ENCODE results near the gene DHX57. TPM values are rescaled to one million over a fixed set of nuclear protein-coding genes. Genes with fewer than 3 reads are reported as not detected.
"Not testable (repeated sequence)": the region's sequence is repeated elsewhere in the genome, so short reads cannot be mapped to it uniquely, and the experiment has no call there.

The DHX57 gene
- total RNA-seq, 1 donor from 2014 or later = 17.0 TPM

- intact Hi-C loops (cut with micrococcal nuclease) = no loop called here
Observed at GRCh38 chr2:38797953-38798352, 77.8 kb downstream of the DHX57 start.

- intact Hi-C loops (cut with micrococcal nuclease) = no loop called here
Observed at GRCh38 chr2:38797250-38797676, 78.5 kb downstream of the DHX57 start.

- intact Hi-C loops (cut with micrococcal nuclease) = not testable (repeated sequence)
Observed at GRCh38 chr2:38795016-38795415, 80.7 kb downstream of the DHX57 start.

GRCh38 chr2:38794235-38794946, 81.3 kb downstream of the DHX57 start:
- intact Hi-C loops (cut with micrococcal nuclease) = no loop called here

GRCh38 chr2:38793511-38793910, 82.2 kb downstream of the DHX57 start:
- intact Hi-C loops (cut with micrococcal nuclease) = no loop called here

GRCh38 chr2:38792751-38793150, 83.0 kb downstream of the DHX57 start:
- intact Hi-C loops (cut with micrococcal nuclease) = no loop called here

- intact Hi-C loops (cut with micrococcal nuclease) = not testable (repeated sequence)
Observed at GRCh38 chr2:38792321-38792720, 83.4 kb downstream of the DHX57 start.

- intact Hi-C loops (cut with micrococcal nuclease) = no loop called here
Observed at GRCh38 chr2:38791744-38792143, 84.0 kb downstream of the DHX57 start.

GRCh38 chr2:38789691-38790090, 86.0 kb downstream of the DHX57 start:
- intact Hi-C loops (cut with micrococcal nuclease) = no loop called here

- intact Hi-C loops (cut with micrococcal nuclease) = no loop called here
Observed at GRCh38 chr2:38788306-38788705, 87.4 kb downstream of the DHX57 start.

- intact Hi-C loops (cut with micrococcal nuclease) = no loop called here
Observed at GRCh38 chr2:38783586-38783985, 92.1 kb downstream of the DHX57 start.

GRCh38 chr2:38778687-38779082, 97.0 kb downstream of the DHX57 start:
- intact Hi-C loops (cut with micrococcal nuclease) = loop anchor here (1.0 kb wide), 2 partner anchors 27 to 97 kb away; partner anchors contain the start of genes DHX57, MORN2 and SRSF7

GRCh38 chr2:38776531-38776930, 99.2 kb downstream of the DHX57 start:
- intact Hi-C loops (cut with micrococcal nuclease) = no loop called here

GRCh38 chr2:38775921-38776225, 99.9 kb downstream of the DHX57 start:
- intact Hi-C loops (cut with micrococcal nuclease) = no loop called here

GRCh38 chr2:38775097-38775920, 100.4 kb downstream of the DHX57 start:
- intact Hi-C loops (cut with micrococcal nuclease) = no loop called here

GRCh38 chr2:38771632-38772031, 104.1 kb downstream of the DHX57 start:
- intact Hi-C loops (cut with micrococcal nuclease) = no loop called here

GRCh38 chr2:38765551-38765950, 110.2 kb downstream of the DHX57 start:
- intact Hi-C loops (cut with micrococcal nuclease) = no loop called here

GRCh38 chr2:38765149-38765548, 110.6 kb downstream of the DHX57 start:
- intact Hi-C loops (cut with micrococcal nuclease) = no loop called here

GRCh38 chr2:38763728-38764127, 112.0 kb downstream of the DHX57 start:
- intact Hi-C loops (cut with micrococcal nuclease) = no loop called here

GRCh38 chr2:38763228-38763627, 112.5 kb downstream of the DHX57 start:
- intact Hi-C loops (cut with micrococcal nuclease) = no loop called here

- intact Hi-C loops (cut with micrococcal nuclease) = not testable (repeated sequence)
Observed at GRCh38 chr2:38755891-38756290, 119.8 kb downstream of the DHX57 start.

- intact Hi-C loops (cut with micrococcal nuclease) = loop anchor here (5.0 kb wide), 1 partner anchor 677 kb away; the partner anchor contains the start of gene CYP1B1
Observed at GRCh38 chr2:38754506-38754905, 121.2 kb downstream of the DHX57 start.

GRCh38 chr2:38754049-38754448, 121.7 kb downstream of the DHX57 start:
- intact Hi-C loops (cut with micrococcal nuclease) = loop anchor here (5.0 kb wide), 1 partner anchor 677 kb away; the partner anchor contains the start of gene CYP1B1

Data from T-helper 2 cell treated with Interferon-gamma antibody and Interleukin-4, amounts not matched to agents 100 ng/mL and 5 ng/mL, for 36 hours (primary cell).